GM19239 (cell line): ENCODE results near the gene MAS1L.

Experiments
- DNase-seq: peaks from one replicate; pipeline ENCODE4 v3.0.0; 2011; ENCODE audit warnings: low spot score; ENCODE audit not compliant: insufficient read length
- FAIRE-seq: peaks from 2 replicates; lab custom pipeline; 2011; peaks lifted over from hg19 to GRCh38; lab: Jason Lieb, UNC

MAS1L gene

DNA sequence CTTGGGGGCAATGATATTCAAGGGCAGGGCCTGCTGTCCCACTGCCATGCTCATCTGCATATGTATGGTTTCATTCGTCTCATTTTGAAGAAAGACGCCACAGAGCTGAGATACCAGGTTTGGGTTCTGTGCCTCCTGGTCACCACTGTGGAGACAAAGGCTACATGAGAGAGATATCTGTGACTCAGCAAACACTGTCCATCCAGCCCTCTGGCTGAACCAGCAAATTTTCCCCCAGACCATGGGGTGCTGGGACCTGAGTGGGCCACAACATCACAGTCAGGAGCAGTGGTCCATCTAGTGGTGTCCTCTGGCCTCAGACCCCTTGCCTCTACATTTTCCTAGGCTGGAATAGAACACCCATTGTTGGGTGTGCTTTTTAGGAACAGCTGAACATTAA, at the start of gene MAS1L:
Gene MAS1L, minus strand, starts transcription at position 297 of the 400 bp plus-strand sequence. Its CDS starts 54 bp downstream, at position 243.
- DNase-seq = no peak
- no peak for FAIRE-seq

DNA sequence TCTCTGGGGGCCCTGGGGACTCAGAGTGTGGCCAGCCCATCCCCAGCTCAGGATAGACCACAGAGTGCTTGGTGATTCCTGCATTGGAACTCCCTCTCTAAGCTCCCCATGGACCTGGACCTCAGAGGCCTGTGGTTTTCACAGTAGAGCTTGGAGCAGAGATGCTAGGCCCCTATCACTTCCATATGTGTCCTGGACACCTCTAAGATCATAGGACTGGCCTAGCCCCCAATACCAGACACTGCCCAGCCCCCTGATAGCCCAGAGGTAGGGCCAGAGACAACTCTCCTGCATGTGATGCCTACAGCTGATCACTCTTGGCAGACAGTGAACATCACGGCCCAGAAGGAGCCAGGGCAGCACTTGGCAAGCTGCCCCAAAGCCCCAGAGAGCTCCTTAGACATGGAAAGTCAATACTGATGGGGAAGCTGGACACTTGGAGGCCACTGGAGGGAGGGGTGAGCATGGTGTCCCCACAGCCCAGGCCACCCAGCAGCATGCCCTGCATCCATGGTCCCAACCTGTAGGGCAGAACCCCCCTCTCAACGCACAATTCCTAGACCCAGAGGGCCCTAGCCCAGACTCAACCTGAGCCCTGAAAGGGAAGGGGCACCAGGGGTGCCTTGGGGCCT, 44.7 kb upstream of the MAS1L start:
- no peak for DNase-seq

GRCh38 chr6:29531668-29532067, 43.9 kb upstream of the MAS1L start:
- no peak for FAIRE-seq

More for the DNA sequence above, 44.7 kb upstream of the MAS1L start:
- FAIRE-seq = no peak

DNA sequence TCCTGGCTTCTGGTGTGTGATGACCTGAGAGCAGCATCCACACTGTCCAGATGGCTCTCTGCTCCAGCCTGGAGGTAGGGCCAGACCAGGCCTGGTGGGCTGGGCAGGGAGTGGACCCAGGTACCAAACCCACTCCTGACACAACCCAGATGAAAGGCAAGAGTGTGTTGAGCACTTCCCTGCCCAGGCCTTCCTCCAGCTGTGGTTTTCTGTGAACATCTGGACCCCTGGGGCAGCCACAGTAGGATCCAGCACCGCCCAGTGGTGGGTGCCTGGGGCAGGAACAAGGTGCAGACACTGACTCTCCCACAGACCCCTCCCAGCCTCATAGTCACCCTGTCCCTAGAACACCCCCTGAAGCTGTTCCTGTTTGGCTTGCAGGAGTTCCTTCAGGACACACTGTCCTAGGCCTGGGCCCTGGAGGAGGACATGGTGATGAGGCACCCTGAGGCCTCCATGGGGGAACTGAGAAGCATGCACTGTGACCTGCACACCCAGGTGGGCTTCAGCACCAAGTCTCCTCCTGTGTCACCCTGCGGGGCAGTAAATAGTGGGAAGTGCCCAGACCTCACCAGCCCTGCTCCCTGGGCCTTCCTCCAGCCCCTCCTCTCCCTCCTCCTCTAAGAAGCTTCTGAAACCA, 43.0 kb upstream of the MAS1L start:
- FAIRE-seq = no peak
- no peak for DNase-seq

More at GRCh38 chr6:29531668-29532067, 43.9 kb upstream of the MAS1L start:
- no peak for DNase-seq

- no peak for FAIRE-seq
These were observed 42.2 kb upstream of the MAS1L start for GRCh38 chr6:29529956-29530355.

GRCh38 chr6:29528988-29529560, 41.3 kb upstream of the MAS1L start:
- DNase-seq (no peak), FAIRE-seq (no peak)

More at GRCh38 chr6:29529956-29530355, 42.2 kb upstream of the MAS1L start:
- DNase-seq = no peak

GRCh38 chr6:29528300-29528931, 40.7 kb upstream of the MAS1L start:
- DNase-seq (no peak), FAIRE-seq (no peak)

- no peak for FAIRE-seq
- no peak for DNase-seq
These were observed 39.8 kb upstream of the MAS1L start for GRCh38 chr6:29527564-29527963.

GRCh38 chr6:29527126-29527525, 39.4 kb upstream of the MAS1L start:
- DNase-seq = no peak
- no peak for FAIRE-seq

GRCh38 chr6:29525311-29525639, 37.5 kb upstream of the MAS1L start:
- DNase-seq = no peak
- FAIRE-seq = no peak

GRCh38 chr6:29524444-29525310, 36.9 kb upstream of the MAS1L start:
- DNase-seq = no peak
- FAIRE-seq = no peak

- FAIRE-seq (no peak), DNase-seq (no peak)
These were observed 36.3 kb upstream of the MAS1L start for GRCh38 chr6:29524044-29524443.

DNA sequence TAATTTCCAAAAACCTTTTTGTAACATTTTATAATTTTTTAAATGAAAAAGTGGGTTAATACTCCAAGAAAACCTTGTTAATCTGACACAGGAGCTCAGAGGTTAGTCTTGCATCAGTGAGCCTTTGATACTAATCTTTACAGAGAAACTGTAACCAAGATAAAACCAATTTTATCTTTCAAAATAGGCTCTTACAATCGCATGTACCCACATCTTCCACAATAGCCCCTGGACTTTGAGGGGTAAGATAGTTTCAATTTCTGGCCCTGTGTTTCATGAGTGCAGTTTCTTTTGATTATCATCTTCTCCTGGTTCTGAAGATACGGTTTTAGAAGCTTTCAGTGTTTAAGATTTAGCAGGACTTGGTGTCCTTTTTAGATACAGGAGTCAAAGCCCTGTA, 34.5 kb upstream of the MAS1L start:
- DNase-seq = no peak

DNA sequence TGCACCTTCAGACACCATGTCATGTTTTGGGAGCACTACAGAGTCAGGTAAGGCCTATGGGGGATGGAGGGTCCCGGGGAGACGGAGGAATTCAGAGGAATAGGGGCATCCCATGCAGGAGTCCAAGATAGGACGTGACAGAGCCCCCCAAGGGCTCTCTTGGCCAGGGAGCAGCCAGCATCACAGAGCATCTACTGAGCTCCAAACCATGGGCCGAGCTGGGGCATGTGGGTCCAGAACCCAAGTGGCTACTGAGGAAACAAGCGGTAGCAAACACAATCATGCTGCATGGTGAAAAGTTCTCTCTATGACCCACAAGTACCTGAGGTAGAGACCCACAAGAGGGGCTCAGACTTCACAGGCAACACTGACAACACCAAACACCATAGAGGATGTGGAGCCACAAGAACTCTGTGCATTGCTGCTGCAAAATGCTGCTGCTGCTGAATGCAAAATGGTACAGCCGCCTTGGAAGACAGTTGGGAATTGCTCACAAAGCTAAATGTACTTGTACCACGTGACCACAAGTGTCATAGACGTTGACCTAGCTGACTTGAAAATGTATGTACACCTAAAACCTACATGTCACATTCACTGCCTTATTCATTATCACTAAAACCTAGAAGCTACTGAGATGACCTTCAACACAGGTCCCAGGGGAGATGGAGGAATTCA, 33.4 kb upstream of the MAS1L start:
- FAIRE-seq = no peak
- no peak for DNase-seq

More for the DNA sequence above, 34.5 kb upstream of the MAS1L start:
- FAIRE-seq = no peak

- no peak for FAIRE-seq
- DNase-seq = no peak
These were observed 32.5 kb upstream of the MAS1L start for GRCh38 chr6:29520232-29520631.

GRCh38 chr6:29519291-29520010, 31.7 kb upstream of the MAS1L start:
- DNase-seq = no peak
- no peak for FAIRE-seq

GRCh38 chr6:29517728-29518440, 30.1 kb upstream of the MAS1L start:
- no peak for DNase-seq

DNA sequence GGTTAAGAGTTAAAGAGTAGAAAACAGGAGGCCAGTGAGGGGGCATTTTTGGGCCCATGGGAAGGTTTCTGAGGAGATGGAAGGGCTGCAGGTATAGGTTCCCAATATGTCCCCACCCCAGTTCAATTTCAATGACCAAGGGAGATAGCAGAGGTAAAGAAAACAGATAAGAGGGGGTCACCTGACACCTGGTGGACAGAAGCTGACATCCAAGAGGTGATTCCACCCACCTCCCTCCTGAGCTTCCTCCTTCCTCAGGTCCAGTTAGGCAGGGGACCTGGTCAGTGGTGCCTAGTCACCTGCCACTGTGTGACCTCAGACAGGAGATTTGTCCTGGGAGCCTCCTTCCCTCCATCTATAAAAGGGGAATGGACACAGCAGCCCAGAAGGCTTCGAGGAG, 29.5 kb upstream of the MAS1L start:
- FAIRE-seq (no peak), DNase-seq (no peak)

More at GRCh38 chr6:29517728-29518440, 30.1 kb upstream of the MAS1L start:
- FAIRE-seq = no peak
